GM19372 (cell line): ENCODE data around the gene HSPE1.
"Not testable (repeated sequence)": the region's sequence is repeated elsewhere in the genome, so short reads cannot be mapped to it uniquely, and the experiment has no call there.

Experiments used
- ATAC-seq: cut with Tn5 transposase; IDR thresholded peaks from one replicate; pipeline ENCODE4 v1.9.1; 2021; ENCODE audit warnings: mild to moderate bottlenecking, low read depth, moderate library complexity; ENCODE audit not compliant: unreplicated experiment

Gene HSPE1

GRCh38 chr2:197499594-197500502, at the start of gene HSPE1, which contains the start of gene HSPD1:
TSS of gene HSPE1 (plus strand) at chr2:197500379. CDS start at chr2:197500437, 58 bp downstream.
TSS of gene HSPD1 (minus strand) at chr2:197499840. CDS start at chr2:197498848, 992 bp downstream.
- peak; percentile 80 for ATAC-seq

- no peak for ATAC-seq
These were observed 49.7 kb upstream of the HSPE1 start for GRCh38 chr2:197450465-197450864.

GRCh38 chr2:197450935-197451358, 49.2 kb upstream of the HSPE1 start:
- ATAC-seq: not testable (repeated sequence)

- no peak for ATAC-seq
These were observed 47.4 kb upstream of the HSPE1 start for GRCh38 chr2:197452754-197453122.

GRCh38 chr2:197453123-197453913, 46.9 kb upstream of the HSPE1 start, which contains the start of gene COQ10B:
TSS of gene COQ10B (plus strand) at chr2:197453552. CDS start at chr2:197453561, 9 bp downstream.
- peak; percentile 92 for ATAC-seq

GRCh38 chr2:197453914-197454398, 46.2 kb upstream of the HSPE1 start:
- ATAC-seq: peak; percentile 27

- no peak for ATAC-seq
These were observed 45.3 kb upstream of the HSPE1 start for GRCh38 chr2:197454923-197455322.

GRCh38 chr2:197455428-197455827, 44.8 kb upstream of the HSPE1 start:
- no peak for ATAC-seq

GRCh38 chr2:197460649-197461048, 39.5 kb upstream of the HSPE1 start:
- ATAC-seq: no peak

GRCh38 chr2:197461057-197461456, 39.1 kb upstream of the HSPE1 start:
- no peak for ATAC-seq

GRCh38 chr2:197464175-197464574, 36.0 kb upstream of the HSPE1 start:
- no peak for ATAC-seq

- ATAC-seq: no peak
These were observed 28.0 kb upstream of the HSPE1 start for GRCh38 chr2:197472166-197472565.

GRCh38 chr2:197477797-197478196, 22.4 kb upstream of the HSPE1 start:
- no peak for ATAC-seq

GRCh38 chr2:197480165-197481036, 19.8 kb upstream of the HSPE1 start:
- ATAC-seq: no peak

GRCh38 chr2:197484248-197484647, 15.9 kb upstream of the HSPE1 start:
- ATAC-seq: not testable (repeated sequence)

- no peak for ATAC-seq
These were observed 14.0 kb upstream of the HSPE1 start for GRCh38 chr2:197486175-197486574.

- no peak for ATAC-seq
These were observed 12.8 kb upstream of the HSPE1 start for GRCh38 chr2:197487385-197487784.

- no peak for ATAC-seq
These were observed 4.6 kb upstream of the HSPE1 start for GRCh38 chr2:197495433-197496134.

- ATAC-seq: no peak
These were observed 3.5 kb upstream of the HSPE1 start for GRCh38 chr2:197496695-197497094.
